ENCODE data around the gene CCR7.
A peak's percentile ranks its signal among the peaks of the same experiment; 100 is the strongest.

CCR7 gene

DNA sequence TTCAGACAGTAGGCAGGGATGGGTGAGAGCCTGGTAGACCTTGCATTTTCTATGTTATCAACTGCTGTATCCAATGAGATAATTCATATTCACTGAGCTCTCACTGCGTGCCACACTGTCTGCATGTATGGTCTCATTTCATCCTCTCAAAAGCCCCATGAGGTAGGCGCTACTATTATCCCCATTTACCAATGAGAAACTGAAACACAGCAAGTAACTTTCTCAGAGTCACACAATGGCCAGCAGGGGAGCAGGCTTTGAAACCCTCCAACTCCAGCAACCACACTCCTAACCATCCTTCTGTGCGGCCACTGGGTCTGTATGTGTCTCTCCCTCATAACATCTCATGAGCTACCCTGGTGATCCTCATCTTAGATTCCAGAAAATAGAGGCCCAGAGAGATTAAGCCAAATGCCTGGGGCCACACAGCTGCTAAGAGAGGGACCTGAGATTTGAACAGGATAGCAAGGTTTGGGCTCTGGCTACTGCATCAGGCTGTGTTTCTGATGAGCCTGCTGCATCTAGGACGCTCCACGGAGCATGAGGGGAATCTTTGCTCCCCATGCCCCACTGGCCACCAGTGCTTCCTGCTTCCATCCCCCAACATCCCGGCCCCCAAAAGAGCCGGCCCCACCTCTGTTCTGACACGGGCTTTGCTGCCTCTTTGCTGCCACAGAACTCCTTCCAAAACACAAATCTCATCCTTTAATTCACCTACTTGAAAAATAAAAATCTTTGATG, 3.2 kb downstream of the CCR7 start:
- peak; percentile 71 for DNase-seq
- H3K4me1 ChIP-seq (ENCODE audit: low read length): peaks cover 22% of the 10 kb centered on the region
- peak overlapping the region; percentile 80; the same call in 1 of the 2 replicates for H3K4me3 ChIP-seq (ENCODE audit: low read length)
- H3K4me2 ChIP-seq (ENCODE audit: low read depth, low read length): peak overlapping the region; percentile 100
- peak overlapping the region; percentile 90; the same call in 1 of the 2 replicates for H3K27ac ChIP-seq (ENCODE audit: low read length)
- TF ChIP-seq, protein P1, sequence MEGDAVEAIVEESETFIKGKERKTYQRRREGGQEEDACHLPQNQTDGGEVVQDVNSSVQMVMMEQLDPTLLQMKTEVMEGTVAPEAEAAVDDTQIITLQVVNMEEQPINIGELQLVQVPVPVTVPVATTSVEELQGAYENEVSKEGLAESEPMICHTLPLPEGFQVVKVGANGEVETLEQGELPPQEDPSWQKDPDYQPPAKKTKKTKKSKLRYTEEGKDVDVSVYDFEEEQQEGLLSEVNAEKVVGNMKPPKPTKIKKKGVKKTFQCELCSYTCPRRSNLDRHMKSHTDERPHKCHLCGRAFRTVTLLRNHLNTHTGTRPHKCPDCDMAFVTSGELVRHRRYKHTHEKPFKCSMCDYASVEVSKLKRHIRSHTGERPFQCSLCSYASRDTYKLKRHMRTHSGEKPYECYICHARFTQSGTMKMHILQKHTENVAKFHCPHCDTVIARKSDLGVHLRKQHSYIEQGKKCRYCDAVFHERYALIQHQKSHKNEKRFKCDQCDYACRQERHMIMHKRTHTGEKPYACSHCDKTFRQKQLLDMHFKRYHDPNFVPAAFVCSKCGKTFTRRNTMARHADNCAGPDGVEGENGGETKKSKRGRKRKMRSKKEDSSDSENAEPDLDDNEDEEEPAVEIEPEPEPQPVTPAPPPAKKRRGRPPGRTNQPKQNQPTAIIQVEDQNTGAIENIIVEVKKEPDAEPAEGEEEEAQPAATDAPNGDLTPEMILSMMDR (IDR thresholded peaks at IDR 0.05; ENCODE audit: low read length): peak; percentile 60
- TF ChIP-seq EZH2 (optimal IDR thresholded peaks at IDR 0.05; ENCODE audit: low read depth, low read length) (no peak), EZH2phosphoT487 (IDR thresholded peaks at IDR 0.05; ENCODE audit: low read length) (no peak)
- H3K9ac ChIP-seq (ENCODE audit: low read length): no peak overlapping the region
- no peaks in the 10 kb centered on the region for H3K9me2 ChIP-seq (replicated peaks; ENCODE audit: insufficient read depth, low read length)
- peaks cover 21% of the 10 kb centered on the region for H3F3A ChIP-seq (ENCODE audit: insufficient read depth, low read length)
- H4K20me1 ChIP-seq (ENCODE audit: insufficient read depth, low read length): no peaks in the 10 kb centered on the region
- peaks cover 44% of the 10 kb centered on the region for H3K27me3 ChIP-seq (replicated peaks; ENCODE audit: insufficient read depth, low read length)
- H3K36me3 ChIP-seq (replicated peaks; ENCODE audit: insufficient read depth, low read length): no peaks in the 10 kb centered on the region
- H3K9me3 ChIP-seq (replicated peaks; ENCODE audit: insufficient read depth, low read length): no peaks in the 10 kb centered on the region
- no peaks in the 10 kb centered on the region for H3K79me2 ChIP-seq (ENCODE audit: low read length)
- H2AFZ ChIP-seq (ENCODE audit: low read length): no peak overlapping the region

DNA sequence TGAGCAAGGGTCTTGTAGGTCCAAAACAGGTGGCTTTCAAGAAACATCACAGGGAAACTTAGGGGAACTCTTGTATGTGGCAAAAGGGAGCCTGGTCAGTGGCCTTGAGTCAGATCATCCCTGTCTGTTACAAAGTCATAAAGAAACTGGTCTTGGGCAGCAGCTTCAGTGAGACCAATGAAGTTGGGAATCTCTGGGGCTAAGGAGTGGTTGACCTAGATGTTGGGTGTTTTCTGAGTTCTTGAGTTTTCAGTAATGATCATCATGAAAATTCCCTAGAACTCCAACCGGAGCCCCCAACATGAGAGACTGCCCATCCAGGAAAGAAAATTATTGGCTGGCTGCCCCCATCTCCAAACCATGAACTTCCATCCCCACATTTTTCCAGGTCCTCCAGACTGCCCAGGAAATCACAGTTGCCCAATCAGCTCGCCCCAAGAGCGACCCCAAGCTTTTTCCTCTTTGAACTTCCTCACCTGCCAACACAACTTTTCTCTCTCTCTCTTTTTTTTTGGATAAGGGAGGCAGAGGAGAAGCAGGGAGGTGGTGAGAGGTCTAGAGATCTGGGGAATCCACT, 3.9 kb downstream of the CCR7 start:
- Histone ChIP-seq H3K27ac (ENCODE audit: low read length) (peak overlapping the region; percentile 90), H2AFZ (ENCODE audit: low read length) (peak overlapping the region; percentile 96), H3K27me3 (replicated peaks; ENCODE audit: insufficient read depth, low read length) (peaks cover 50% of the 10 kb centered on the region), H3K4me3 (ENCODE audit: low read length) (peak overlapping the region; percentile 80), H4K20me1 (ENCODE audit: insufficient read depth, low read length) (no peaks in the 10 kb centered on the region), H3K4me2 (ENCODE audit: low read depth, low read length) (peak overlapping the region; percentile 100), H3K9me2 (replicated peaks; ENCODE audit: insufficient read depth, low read length) (no peaks in the 10 kb centered on the region), H3K4me1 (ENCODE audit: low read length) (peaks cover 22% of the 10 kb centered on the region), H3F3A (ENCODE audit: insufficient read depth, low read length) (peaks cover 21% of the 10 kb centered on the region), H3K79me2 (ENCODE audit: low read length) (no peaks in the 10 kb centered on the region), H3K9me3 (replicated peaks; ENCODE audit: insufficient read depth, low read length) (no peaks in the 10 kb centered on the region), H3K9ac (ENCODE audit: low read length) (peak overlapping the region; percentile 75), H3K36me3 (replicated peaks; ENCODE audit: insufficient read depth, low read length) (no peaks in the 10 kb centered on the region)
- DNase-seq: peak; percentile 21
- TF ChIP-seq, protein P1 (IDR thresholded peaks at IDR 0.05; ENCODE audit: low read length): no peak
- TF ChIP-seq EZH2 (optimal IDR thresholded peaks at IDR 0.05; ENCODE audit: low read depth, low read length): no peak

DNA sequence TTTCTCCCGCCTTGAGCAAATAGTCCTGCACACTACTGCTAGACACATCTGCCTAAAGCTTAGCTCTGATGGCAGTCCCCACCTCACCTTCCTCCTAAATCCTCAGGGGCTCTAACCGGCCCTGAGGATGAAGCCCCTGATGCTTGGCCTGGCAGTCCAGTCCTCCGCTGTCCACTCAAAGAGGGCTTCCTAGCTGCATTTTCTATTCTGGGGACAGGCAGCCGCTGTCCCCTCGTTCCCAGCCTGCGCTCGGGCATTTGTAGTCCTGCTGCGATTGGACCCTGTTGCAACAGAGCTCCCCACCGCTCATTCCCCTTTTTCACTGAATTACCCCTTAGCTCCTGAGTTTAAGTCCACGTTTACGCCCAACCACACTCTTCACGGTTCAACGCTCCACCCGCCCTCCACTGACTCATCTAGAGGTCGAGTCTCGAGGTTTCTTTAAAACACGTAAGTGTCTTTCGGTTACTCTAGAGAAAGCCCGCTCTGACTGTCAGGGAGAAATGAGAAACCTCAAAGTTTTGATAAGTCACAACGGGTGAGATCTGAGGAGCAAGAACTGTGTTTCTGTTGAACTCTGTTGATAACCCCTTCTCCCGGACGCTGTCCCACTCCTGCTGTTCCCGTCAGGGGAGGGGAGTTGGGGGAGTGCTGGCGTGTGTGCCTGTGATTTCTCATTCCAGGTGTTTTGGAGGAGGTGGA, 4.5 kb downstream of the CCR7 start:
- H3K4me2 ChIP-seq (ENCODE audit: low read depth, low read length): peak overlapping the region; percentile 100
- no peaks in the 10 kb centered on the region for H3K79me2 ChIP-seq (ENCODE audit: low read length)
- peak overlapping the region; percentile 96 for H2AFZ ChIP-seq (ENCODE audit: low read length)
- H3K9me2 ChIP-seq (replicated peaks; ENCODE audit: insufficient read depth, low read length): no peaks in the 10 kb centered on the region
- H3K9ac ChIP-seq (ENCODE audit: low read length): peak overlapping the region; percentile 75
- no peaks in the 10 kb centered on the region for H4K20me1 ChIP-seq (ENCODE audit: insufficient read depth, low read length)
- peaks cover 21% of the 10 kb centered on the region for H3F3A ChIP-seq (ENCODE audit: insufficient read depth, low read length)
- H3K4me1 ChIP-seq (ENCODE audit: low read length): peaks cover 22% of the 10 kb centered on the region
- peak overlapping the region; percentile 90 for H3K27ac ChIP-seq (ENCODE audit: low read length)
- TF ChIP-seq, protein P1 (IDR thresholded peaks at IDR 0.05; ENCODE audit: low read length): peak; percentile 2
- TF ChIP-seq EZH2phosphoT487 (IDR thresholded peaks at IDR 0.05; ENCODE audit: low read length): no peak
- peak overlapping the region; percentile 80 for H3K4me3 ChIP-seq (ENCODE audit: low read length)
- no peaks in the 10 kb centered on the region for H3K9me3 ChIP-seq (replicated peaks; ENCODE audit: insufficient read depth, low read length)
- H3K27me3 ChIP-seq (replicated peaks; ENCODE audit: insufficient read depth, low read length): peaks cover 55% of the 10 kb centered on the region
- peak; percentile 89 for DNase-seq
- H3K36me3 ChIP-seq (replicated peaks; ENCODE audit: insufficient read depth, low read length): no peaks in the 10 kb centered on the region
